Neural cell (in vitro differentiated cells): ENCODE data around the gene PCIF1.

ENCODE experiments used
- CTCF ChIP-seq: fragments of 450-650 bp; IDR thresholded peaks from 2 replicates; pipeline ENCODE4 v1.5.1; 2014; ENCODE audit warnings: antibody characterized with exemption, mild to moderate bottlenecking, moderate library complexity; ENCODE audit not compliant: poor library complexity, severe bottlenecking
- EP300 ChIP-seq: fragments of 450-650 bp; conservative IDR thresholded peaks from 2 replicates; pipeline ENCODE4 v1.6.1; 2014; ENCODE audit warnings: antibody characterized with exemption, mild to moderate bottlenecking, moderate library complexity; ENCODE audit not compliant: poor library complexity, severe bottlenecking
- EZH2 ChIP-seq: fragments of 200-600, 300-800 bp; shearing (Covaris generic), sonication (generic); IDR thresholded peaks from 2 replicates; pipeline ENCODE4 v1.6.1; 2014; ENCODE audit warnings: antibody characterized with exemption, low read length, borderline replicate concordance, mild to moderate bottlenecking; ENCODE audit not compliant: insufficient read depth, poor library complexity, severe bottlenecking
- MXI1 ChIP-seq: fragments of 450-650 bp; conservative IDR thresholded peaks from 2 replicates; pipeline ENCODE4 v1.6.1; 2014; ENCODE audit warnings: antibody characterized with exemption, mild to moderate bottlenecking; ENCODE audit not compliant: poor library complexity, severe bottlenecking
- POLR2AphosphoS5 ChIP-seq: IDR thresholded peaks from 2 replicates; pipeline ENCODE4 v1.6.1; 2012
- TAF1 ChIP-seq: IDR thresholded peaks from 2 replicates; pipeline ENCODE4 v1.6.1; 2012; ENCODE audit warnings: low read depth
- TF ChIP-seq, protein P1 (sequence below): IDR thresholded peaks from 2 replicates; pipeline ENCODE4 v1.6.1; 2012; ENCODE audit warnings: borderline replicate concordance

- TF ChIP-seq TAF1 (no peak), CTCF (no peak), EZH2 (no peak), MXI1 (no peak), POLR2AphosphoS5 (no peak), EP300 (no peak)
- TF ChIP-seq, protein P1, sequence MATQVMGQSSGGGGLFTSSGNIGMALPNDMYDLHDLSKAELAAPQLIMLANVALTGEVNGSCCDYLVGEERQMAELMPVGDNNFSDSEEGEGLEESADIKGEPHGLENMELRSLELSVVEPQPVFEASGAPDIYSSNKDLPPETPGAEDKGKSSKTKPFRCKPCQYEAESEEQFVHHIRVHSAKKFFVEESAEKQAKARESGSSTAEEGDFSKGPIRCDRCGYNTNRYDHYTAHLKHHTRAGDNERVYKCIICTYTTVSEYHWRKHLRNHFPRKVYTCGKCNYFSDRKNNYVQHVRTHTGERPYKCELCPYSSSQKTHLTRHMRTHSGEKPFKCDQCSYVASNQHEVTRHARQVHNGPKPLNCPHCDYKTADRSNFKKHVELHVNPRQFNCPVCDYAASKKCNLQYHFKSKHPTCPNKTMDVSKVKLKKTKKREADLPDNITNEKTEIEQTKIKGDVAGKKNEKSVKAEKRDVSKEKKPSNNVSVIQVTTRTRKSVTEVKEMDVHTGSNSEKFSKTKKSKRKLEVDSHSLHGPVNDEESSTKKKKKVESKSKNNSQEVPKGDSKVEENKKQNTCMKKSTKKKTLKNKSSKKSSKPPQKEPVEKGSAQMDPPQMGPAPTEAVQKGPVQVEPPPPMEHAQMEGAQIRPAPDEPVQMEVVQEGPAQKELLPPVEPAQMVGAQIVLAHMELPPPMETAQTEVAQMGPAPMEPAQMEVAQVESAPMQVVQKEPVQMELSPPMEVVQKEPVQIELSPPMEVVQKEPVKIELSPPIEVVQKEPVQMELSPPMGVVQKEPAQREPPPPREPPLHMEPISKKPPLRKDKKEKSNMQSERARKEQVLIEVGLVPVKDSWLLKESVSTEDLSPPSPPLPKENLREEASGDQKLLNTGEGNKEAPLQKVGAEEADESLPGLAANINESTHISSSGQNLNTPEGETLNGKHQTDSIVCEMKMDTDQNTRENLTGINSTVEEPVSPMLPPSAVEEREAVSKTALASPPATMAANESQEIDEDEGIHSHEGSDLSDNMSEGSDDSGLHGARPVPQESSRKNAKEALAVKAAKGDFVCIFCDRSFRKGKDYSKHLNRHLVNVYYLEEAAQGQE = no peak
Measured at GRCh38 chr20:45902199-45902701, 32.2 kb upstream of the PCIF1 start.
